Measurements from ENCODE around the gene FNDC3B.

The FNDC3B gene

GRCh38 chr3:172274906-172275305 is 235.5 kb downstream of the FNDC3B start:
- Histone ChIP-seq H3K27me3 (ENCODE audit: control insufficient read depth in 3 of 3, insufficient read depth in 3 of 3, low read depth in 1 of 3, low read length in 3 of 3) (no peaks in the 10 kb centered on the region), H3K27ac (replicated peaks; ENCODE audit: low read length) (no peak overlapping the region), H3K4me1 (ENCODE audit: control insufficient read depth in 2 of 2, insufficient read depth in 1 of 2, low read depth in 1 of 2, low read length in 2 of 2) (peaks cover 0 to 6% of the 10 kb centered on the region in 2 donors), H3K9ac (ENCODE audit: low read depth, low read length, poor library complexity) (no peak overlapping the region), H2AK5ac (ENCODE audit: low read depth, low read length) (no peak overlapping the region), H4K8ac (ENCODE audit: low read depth, low read length) (no peak overlapping the region), H2BK120ac (ENCODE audit: low read depth, low read length) (no peak overlapping the region), H3K23ac (ENCODE audit: low read depth, low read length, poor library complexity) (no peak overlapping the region), H3K14ac (ENCODE audit: low read length) (no peak overlapping the region), H3K9me3 (replicated peaks in 1 of 2; ENCODE audit: control insufficient read depth in 2 of 2, insufficient read depth in 1 of 2, low read depth in 1 of 2, low read length in 2 of 2) (no peaks in the 10 kb centered on the region), H2BK5ac (ENCODE audit: low read length) (no peak overlapping the region), H2AFZ (ENCODE audit: low read length) (no peak overlapping the region), H3K18ac (ENCODE audit: low read length) (no peak overlapping the region), H3K4me3 (ENCODE audit: low read length in 2 of 2) (no peak overlapping the region), H3K36me3 (replicated peaks in 1 of 2; ENCODE audit: control insufficient read depth in 2 of 2, insufficient read depth in 2 of 2, low read length in 2 of 2) (peaks cover 0 to 73% of the 10 kb centered on the region in 2 donors), H3K4me2 (ENCODE audit: insufficient read depth, low read length, poor library complexity, severe bottlenecking) (no peak overlapping the region), H2BK12ac (ENCODE audit: low read length) (no peak overlapping the region), H3K4ac (ENCODE audit: low read length) (no peak overlapping the region), H3K79me1 (ENCODE audit: low read depth, low read length) (no peaks in the 10 kb centered on the region), H4K91ac (ENCODE audit: low read depth, low read length, poor library complexity) (no peak overlapping the region), H2BK15ac (ENCODE audit: low read length) (no peak overlapping the region)
- DNase-seq (ENCODE audit: low spot score): no peak
- WGBS, 2 donors (ENCODE audit: extremely low coverage in 2 of 2, insufficient read length in 2 of 2, insufficient replicate concordance in 1 of 2): no CpG with 5 or more reads among the region's 2 CpGs

- no peak overlapping the region for H3K14ac ChIP-seq (ENCODE audit: low read length)
- H4K8ac ChIP-seq (ENCODE audit: low read depth, low read length): no peak overlapping the region
- no peaks in the 10 kb centered on the region for H3K9me3 ChIP-seq (replicated peaks in 1 of 2; ENCODE audit: control insufficient read depth in 2 of 2, insufficient read depth in 1 of 2, low read depth in 1 of 2, low read length in 2 of 2)
- no peak overlapping the region for H2BK15ac ChIP-seq (ENCODE audit: low read length)
- H3K4me3 ChIP-seq (ENCODE audit: low read length in 2 of 2): no peak overlapping the region
- no peak overlapping the region for H2AK5ac ChIP-seq (ENCODE audit: low read depth, low read length)
- no CpG with 5 or more reads among the region's 1 CpG for WGBS, 2 donors (ENCODE audit: extremely low coverage in 2 of 2, insufficient read length in 2 of 2, insufficient replicate concordance in 1 of 2)
- no peak overlapping the region for H3K9ac ChIP-seq (ENCODE audit: low read depth, low read length, poor library complexity)
- H3K4me1 ChIP-seq (ENCODE audit: control insufficient read depth in 2 of 2, insufficient read depth in 1 of 2, low read depth in 1 of 2, low read length in 2 of 2): peaks cover 0 to 6% of the 10 kb centered on the region in 2 donors
- no peak overlapping the region for H2AFZ ChIP-seq (ENCODE audit: low read length)
- H4K91ac ChIP-seq (ENCODE audit: low read depth, low read length, poor library complexity): no peak overlapping the region
- peaks cover 0 to 67% of the 10 kb centered on the region in 2 donors for H3K36me3 ChIP-seq (replicated peaks in 1 of 2; ENCODE audit: control insufficient read depth in 2 of 2, insufficient read depth in 2 of 2, low read length in 2 of 2)
- DNase-seq (ENCODE audit: low spot score): no peak
- H3K27me3 ChIP-seq (ENCODE audit: control insufficient read depth in 3 of 3, insufficient read depth in 3 of 3, low read depth in 1 of 3, low read length in 3 of 3): no peaks in the 10 kb centered on the region
- H3K4ac ChIP-seq (ENCODE audit: low read length): no peak overlapping the region
- no peak overlapping the region for H2BK120ac ChIP-seq (ENCODE audit: low read depth, low read length)
- H3K18ac ChIP-seq (ENCODE audit: low read length): no peak overlapping the region
- no peak overlapping the region for H3K23ac ChIP-seq (ENCODE audit: low read depth, low read length, poor library complexity)
- H3K27ac ChIP-seq (replicated peaks; ENCODE audit: low read length): no peak overlapping the region
- H2BK12ac ChIP-seq (ENCODE audit: low read length): no peak overlapping the region
- no peak overlapping the region for H2BK5ac ChIP-seq (ENCODE audit: low read length)
- H3K4me2 ChIP-seq (ENCODE audit: insufficient read depth, low read length, poor library complexity, severe bottlenecking): no peak overlapping the region
- H3K79me1 ChIP-seq (ENCODE audit: low read depth, low read length): no peaks in the 10 kb centered on the region
Observed at GRCh38 chr3:172275586-172275985, 236.2 kb downstream of the FNDC3B start.

GRCh38 chr3:172276103-172276502 is 236.7 kb downstream of the FNDC3B start:
- Histone ChIP-seq H3K18ac (ENCODE audit: low read length) (no peak overlapping the region), H3K4me2 (ENCODE audit: insufficient read depth, low read length, poor library complexity, severe bottlenecking) (no peak overlapping the region), H3K9ac (ENCODE audit: low read depth, low read length, poor library complexity) (no peak overlapping the region), H2BK120ac (ENCODE audit: low read depth, low read length) (no peak overlapping the region), H3K4ac (ENCODE audit: low read length) (no peak overlapping the region), H3K79me1 (ENCODE audit: low read depth, low read length) (no peaks in the 10 kb centered on the region), H2BK12ac (ENCODE audit: low read length) (no peak overlapping the region), H2AFZ (ENCODE audit: low read length) (no peak overlapping the region), H2BK5ac (ENCODE audit: low read length) (no peak overlapping the region), H3K14ac (ENCODE audit: low read length) (no peak overlapping the region), H3K9me3 (replicated peaks in 1 of 2; ENCODE audit: control insufficient read depth in 2 of 2, insufficient read depth in 1 of 2, low read depth in 1 of 2, low read length in 2 of 2) (no peaks in the 10 kb centered on the region), H3K27ac (replicated peaks; ENCODE audit: low read length) (no peak overlapping the region), H4K8ac (ENCODE audit: low read depth, low read length) (no peak overlapping the region), H3K36me3 (replicated peaks in 1 of 2; ENCODE audit: control insufficient read depth in 2 of 2, insufficient read depth in 2 of 2, low read length in 2 of 2) (peaks cover 0 to 62% of the 10 kb centered on the region in 2 donors), H2BK15ac (ENCODE audit: low read length) (no peak overlapping the region), H3K23ac (ENCODE audit: low read depth, low read length, poor library complexity) (no peak overlapping the region), H2AK5ac (ENCODE audit: low read depth, low read length) (no peak overlapping the region), H3K4me1 (ENCODE audit: control insufficient read depth in 2 of 2, insufficient read depth in 1 of 2, low read depth in 1 of 2, low read length in 2 of 2) (peaks cover 0 to 6% of the 10 kb centered on the region in 2 donors), H4K91ac (ENCODE audit: low read depth, low read length, poor library complexity) (no peak overlapping the region), H3K4me3 (ENCODE audit: low read length in 2 of 2) (no peak overlapping the region), H3K27me3 (ENCODE audit: control insufficient read depth in 3 of 3, insufficient read depth in 3 of 3, low read depth in 1 of 3, low read length in 3 of 3) (no peaks in the 10 kb centered on the region)
- DNase-seq (ENCODE audit: low spot score): no peak

GRCh38 chr3:172277151-172277652 is 237.8 kb downstream of the FNDC3B start:
- no peaks in the 10 kb centered on the region for H3K9me3 ChIP-seq (replicated peaks in 1 of 2; ENCODE audit: control insufficient read depth in 2 of 2, insufficient read depth in 1 of 2, low read depth in 1 of 2, low read length in 2 of 2)
- H3K4ac ChIP-seq (ENCODE audit: low read length): no peak overlapping the region
- no peaks in the 10 kb centered on the region for H3K79me1 ChIP-seq (ENCODE audit: low read depth, low read length)
- no peak overlapping the region for H3K9ac ChIP-seq (ENCODE audit: low read depth, low read length, poor library complexity)
- H3K27me3 ChIP-seq (ENCODE audit: control insufficient read depth in 3 of 3, insufficient read depth in 3 of 3, low read depth in 1 of 3, low read length in 3 of 3): no peaks in the 10 kb centered on the region
- H3K27ac ChIP-seq (replicated peaks; ENCODE audit: low read length): no peak overlapping the region
- H3K4me3 ChIP-seq (ENCODE audit: low read length in 2 of 2): no peak overlapping the region
- no peak overlapping the region for H4K8ac ChIP-seq (ENCODE audit: low read depth, low read length)
- H3K36me3 ChIP-seq (replicated peaks in 1 of 2; ENCODE audit: control insufficient read depth in 2 of 2, insufficient read depth in 2 of 2, low read length in 2 of 2): peaks cover 0 to 54% of the 10 kb centered on the region in 2 donors
- no CpG with 5 or more reads among the region's 5 CpGs for WGBS, 2 donors (ENCODE audit: extremely low coverage in 2 of 2, insufficient read length in 2 of 2, insufficient replicate concordance in 1 of 2)
- no peak overlapping the region for H4K91ac ChIP-seq (ENCODE audit: low read depth, low read length, poor library complexity)
- H3K18ac ChIP-seq (ENCODE audit: low read length): no peak overlapping the region
- DNase-seq (ENCODE audit: low spot score): no peak
- no peak overlapping the region for H2AFZ ChIP-seq (ENCODE audit: low read length)
- no peak overlapping the region for H2BK5ac ChIP-seq (ENCODE audit: low read length)
- no peak overlapping the region for H2BK15ac ChIP-seq (ENCODE audit: low read length)
- H2BK12ac ChIP-seq (ENCODE audit: low read length): no peak overlapping the region
- H3K14ac ChIP-seq (ENCODE audit: low read length): no peak overlapping the region
- no peak overlapping the region for H3K4me2 ChIP-seq (ENCODE audit: insufficient read depth, low read length, poor library complexity, severe bottlenecking)
- H2AK5ac ChIP-seq (ENCODE audit: low read depth, low read length): no peak overlapping the region
- no peak overlapping the region for H2BK120ac ChIP-seq (ENCODE audit: low read depth, low read length)
- no peak overlapping the region for H3K23ac ChIP-seq (ENCODE audit: low read depth, low read length, poor library complexity)
- peaks cover 0 to 6% of the 10 kb centered on the region in 2 donors for H3K4me1 ChIP-seq (ENCODE audit: control insufficient read depth in 2 of 2, insufficient read depth in 1 of 2, low read depth in 1 of 2, low read length in 2 of 2)
